GM12878 (cell line): ENCODE measurements around the gene SLC46A2. TPM values are rescaled to one million over a fixed set of nuclear protein-coding genes. Genes with fewer than 3 reads are reported as not detected.

Experiments
- ATAC-seq: fragments of 200-7000 bp; cut with Tn5 transposase; 3 replicates; pipeline ENCODE4 v1.9.1; 2020; ENCODE audit warnings: mild to moderate bottlenecking, moderate library complexity
- BruUV-seq: library from RNA; stranded (reverse); fragments of 400-500 nt; replicated peaks from 2 replicates; lab custom pipeline; 2021; lab: Mats Ljungman, UMichigan
- CTCF ChIA-PET: fragments of 300-600 bp; sonication (Branson Sonifier 250); formaldehyde crosslinking; extraction: SDS; loops from one replicate; lab custom pipeline; 2021; ENCODE audit warnings: inconsistent platforms; lab: Yijun Ruan, JAX
- POLR2A ChIA-PET: fragments of 350-600 bp; formaldehyde crosslinking; extraction: SDS; loops from one replicate; lab custom pipeline; 2021; ENCODE audit warnings: inconsistent platforms; lab: Charles Lee
- RAD21 ChIA-PET: fragments of 300-600 bp; sonication (Branson Sonifier 250); formaldehyde crosslinking; loops from one replicate; lab custom pipeline; 2023; ENCODE audit warnings: antibody characterized with exemption; ENCODE audit not compliant: unreplicated experiment; lab: Charles Lee
- SMC1A ChIA-PET: fragments of 300-600 bp; sonication (Branson Sonifier 250); formaldehyde crosslinking; loops from one replicate; lab custom pipeline; 2023; ENCODE audit not compliant: unreplicated experiment, uncharacterized antibody; lab: Charles Lee
- DNase-seq: peaks from one replicate; pipeline ENCODE4 v3.0.0-alpha.2; 2011; ENCODE audit warnings: low read depth, low spot score
- FAIRE-seq: peaks from 3 replicates; lab custom pipeline; 2011; peaks lifted over from hg19 to GRCh38; lab: Jason Lieb, UNC
- H2AFZ ChIP-seq: 2 replicates; pipeline ENCODE4 v1.6.0; 2011; ENCODE audit warnings: low read depth, low read length, control low read depth; ENCODE audit not compliant: control insufficient read depth
- H3K27ac ChIP-seq: 2 replicates; pipeline ENCODE4 v1.5.1; 2011; ENCODE audit warnings: control low read depth; ENCODE audit not compliant: control insufficient read depth, insufficient read depth
- H3K27me3 ChIP-seq, 2 experiments: replicated peaks in 1 of 2; 2 replicates each; pipeline versions ENCODE4 v1.6.0 to v1.6.1; 2011; ENCODE audit warnings: low read length in 1 of 2; ENCODE audit not compliant: control insufficient read depth in 2 of 2, insufficient read depth in 2 of 2
- H3K36me3 ChIP-seq, 2 experiments: 2 replicates each; pipeline ENCODE4 v1.5.1; 2011; ENCODE audit warnings: low read length in 1 of 2; ENCODE audit not compliant: control insufficient read depth in 2 of 2, insufficient read depth in 2 of 2
- H3K4me1 ChIP-seq: 2 replicates; pipeline ENCODE4 v1.6.1; 2011; ENCODE audit warnings: mild to moderate bottlenecking, low read length, moderate library complexity, mixed read lengths; ENCODE audit not compliant: control insufficient read depth, insufficient read depth
- H3K4me2 ChIP-seq: 2 replicates; pipeline ENCODE4 v1.6.0; 2011; ENCODE audit warnings: control low read depth; ENCODE audit not compliant: control insufficient read depth, insufficient read depth
- H3K4me3 ChIP-seq: fragments of 200-600 bp; sonication (generic); 2 replicates; pipeline ENCODE4 v1.5.1; 2016
- H3K79me2 ChIP-seq: 2 replicates; pipeline ENCODE4 v1.6.0; 2011; ENCODE audit warnings: low read length; ENCODE audit not compliant: control insufficient read depth, insufficient read depth
- H3K9ac ChIP-seq: 2 replicates; pipeline ENCODE4 v1.8.0; 2011; ENCODE audit warnings: low read length, control low read depth, mixed read lengths; ENCODE audit not compliant: control insufficient read depth, insufficient read depth
- H3K9me3 ChIP-seq: replicated peaks from 3 replicates; pipeline ENCODE4 v1.5.1; 2011; ENCODE audit warnings: mild to moderate bottlenecking, low read length; ENCODE audit not compliant: control insufficient read depth, insufficient read depth
- H4K20me1 ChIP-seq: 2 replicates; pipeline ENCODE4 v1.6.0; 2011; ENCODE audit not compliant: control insufficient read depth, insufficient read depth
- CHD2 ChIP-seq: IDR thresholded peaks from 2 replicates; pipeline ENCODE4 v1.6.1; 2011; ENCODE audit warnings: low read depth, low read length, improper control_type of control experiment, borderline replicate concordance
- GABPA ChIP-seq: IDR thresholded peaks from 2 replicates; pipeline ENCODE4 v1.6.1; 2014; ENCODE audit warnings: antibody characterized with exemption, low read depth, mild to moderate bottlenecking, inconsistent platforms
- IKZF2 ChIP-seq, 2 experiments: fragments of 450-650 bp; IDR thresholded peaks; 2 replicates each; pipeline ENCODE4 v1.6.1; 2017; ENCODE audit warnings: mild to moderate bottlenecking in 2 of 2, moderate library complexity in 2 of 2
- NR2F1 ChIP-seq: fragments of 450-650 bp; conservative IDR thresholded peaks from 2 replicates; pipeline ENCODE4 v1.6.1; 2017; ENCODE audit warnings: mild to moderate bottlenecking
- SRF ChIP-seq, 2 experiments: IDR thresholded peaks; 2 replicates each; pipeline ENCODE4 v1.6.1; 2011; ENCODE audit warnings: low read depth in 2 of 2, low read length in 2 of 2, mild to moderate bottlenecking in 1 of 2, moderate library complexity in 1 of 2
- ZBTB40 ChIP-seq: fragments of 450-650 bp; IDR thresholded peaks from 2 replicates; pipeline ENCODE4 v1.6.1; 2016; ENCODE audit warnings: mild to moderate bottlenecking, moderate library complexity, borderline replicate concordance
- WGBS: methylation state at CpG from one replicate; pipeline ENCODE4 v1.1.6; 2016; ENCODE audit warnings: low lambda C conversion rate; ENCODE audit not compliant: insufficient replicate concordance, insufficient coverage; ENCODE audit errors: missing lambda C conversion rate; 5-methylcytosine and 5-hydroxymethylcytosine counted together
- in situ Hi-C: fragments of 300-500 bp; cut with MboI; formaldehyde crosslinking; loops from 9 replicates; pipeline ENCODE4 v1.14.3; 2018; ENCODE audit warnings: mixed read lengths
- intact Hi-C: fragments of 100-400 bp; cut with micrococcal nuclease; formaldehyde crosslinking; loops from one replicate; pipeline ENCODE4 v1.14.2; 2022; ENCODE audit not compliant: unreplicated experiment
- polyA plus RNA-seq, 11 experiments: library from polyadenylated mRNA; depleted of rRNA in 4 of 11; unstranded in 6 of 11; stranded (reverse) in 5 of 11; fragments of >200 nt; fragmentation: Nextera tagmentation in 4 of 11; fragmentation: Illumina TruSeq in 1 of 11; extraction: Ambion mirVana in 4 of 11; extraction: Trizol in 1 of 11; gene quantifications; 1 replicate in 1 of 11; 2 replicates in 10 of 11; pipeline versions ENCODE4 v1.2.1 to v1.2.3, GENCODE V29; 2011 to 2016; ENCODE audit warnings: inconsistent platforms in 2 of 11, missing spikeins in 2 of 11, low read depth in 1 of 11
- total RNA-seq, 4 experiments: library from RNA; depleted of rRNA in 3 of 4; stranded (reverse); fragments of >200 nt in 3 of 4; fragmentation: Illumina TruSeq in 1 of 4; extraction: Trizol in 1 of 4; gene quantifications; 2 replicates each; pipeline versions ENCODE4 v1.2.1 to v1.2.3, GENCODE V29; 2013 to 2021

Gene SLC46A2
- total and polyA plus RNA-seq, 10 of the 15 experiments (the other 5 are each of a cell fraction or from before 2014, with no cell fraction given) = not detected

GRCh38 chr9:112864982-112865381 is 25.7 kb downstream of the SLC46A2 start:
- H2AFZ ChIP-seq = no peak overlapping the region
- H3K27me3 ChIP-seq = no peaks in the 10 kb centered on the region; a peak in 1 of 4 replicates
- no peak overlapping the region for H3K27ac ChIP-seq
- SMC1A ChIA-PET = no interaction called here
- no peak overlapping the region for H3K4me2 ChIP-seq
- H3K9ac ChIP-seq = no peak overlapping the region
- no peaks in the 10 kb centered on the region; the same call in 1 of the 2 replicates for H4K20me1 ChIP-seq
- FAIRE-seq = no peak
- 85% methylated on average over 7 of the region's 7 CpGs for WGBS
- intact Hi-C loops = no loop called here
- TF ChIP-seq IKZF2 (IDR thresholded peaks at IDR 0.05) = no peak
- no peak for TF ChIP-seq ZBTB40
- no peak for TF ChIP-seq SRF (IDR thresholded peaks at IDR 0.05; ENCODE audit: low read depth in 2 of 2, low read length in 2 of 2)
- TF ChIP-seq CHD2 = no peak
- TF ChIP-seq NR2F1 = no peak
- no peak for TF ChIP-seq GABPA
- TF ChIP-seq, all 136 proteins: peak for 0
- Histone ChIP-seq H3K4me3 (no peak overlapping the region), H3K36me3 (no peaks in the 10 kb centered on the region; a peak in 1 of 4 replicates), H3K9me3 (no peaks in the 10 kb centered on the region), H3K4me1 (peaks cover 47% of the 10 kb centered on the region), H3K79me2 (no peaks in the 10 kb centered on the region)
- CTCF ChIA-PET = interaction anchor here (2.3 kb wide), 1 partner anchor 38 kb away, joined by 10 read pairs; no protein-coding TSS in a partner anchor
- POLR2A ChIA-PET = no interaction called here
- no TSS peak for BruUV-seq
- in situ Hi-C loops = no loop called here
- no peak for ATAC-seq
- RAD21 ChIA-PET = no interaction called here
- DNase-seq = no peak
